Endometrial microvascular endothelial cells (primary cell): ENCODE measurements around the gene GLDN. TPM values are rescaled to one million over a fixed set of nuclear protein-coding genes. Genes with fewer than 3 reads are reported as not detected.

Source experiments
- in situ Hi-C: cut with HindIII; loops from 2 replicates; pipeline ENCODE4 v1.10.0; 2017; ENCODE audit warnings: low sequenced_read_pairs, low pct_unique_long_range_greater_than_20kb; ENCODE audit errors: inconsistent ontology term
- total RNA-seq: library from RNA; depleted of rRNA; stranded (reverse); fragments of >200 nt; gene quantifications from one replicate; pipeline ENCODE4 v1.2.3, GENCODE V29; 2015; ENCODE audit errors: inconsistent ontology term

GLDN gene
- not detected for total RNA-seq

DNA sequence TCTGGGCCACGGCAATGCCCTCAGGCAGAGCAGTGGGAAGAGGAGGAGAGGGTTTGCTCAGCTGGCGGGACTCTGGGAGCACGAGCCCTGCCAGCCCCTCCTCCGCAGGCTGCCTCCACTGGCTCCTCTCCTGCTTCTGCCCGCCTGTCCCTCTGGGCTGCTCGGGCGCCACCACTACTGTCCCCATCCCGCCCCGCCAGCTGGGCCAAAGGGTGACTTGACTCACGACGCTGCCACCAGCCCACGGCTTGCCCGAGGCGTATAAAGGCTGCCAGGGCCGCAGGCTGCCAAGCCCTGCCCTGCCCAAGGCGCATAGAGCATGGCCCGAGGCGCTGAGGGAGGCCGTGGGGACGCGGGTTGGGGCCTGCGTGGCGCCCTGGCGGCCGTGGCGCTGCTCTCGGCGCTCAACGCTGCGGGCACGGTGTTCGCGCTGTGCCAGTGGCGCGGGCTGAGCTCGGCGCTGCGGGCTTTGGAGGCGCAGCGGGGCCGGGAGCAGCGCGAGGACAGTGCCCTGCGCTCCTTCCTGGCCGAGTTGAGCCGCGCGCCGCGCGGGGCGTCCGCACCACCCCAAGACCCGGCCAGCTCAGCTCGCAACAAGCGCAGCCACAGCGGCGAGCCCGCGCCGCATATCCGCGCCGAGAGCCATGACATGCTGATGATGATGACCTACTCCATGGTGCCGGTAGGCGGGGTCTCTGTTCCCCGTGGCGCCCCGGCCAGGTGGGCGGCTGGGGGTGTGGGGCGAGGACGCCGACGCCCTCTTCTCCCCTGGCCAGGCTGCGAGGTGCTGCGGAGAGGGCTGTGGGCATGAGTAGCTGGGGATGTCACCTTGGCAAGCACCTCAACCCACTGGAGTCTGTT lies at the start of gene GLDN:
TSS of gene GLDN (plus strand) at position 290 of the 861 bp plus-strand sequence. CDS start at position 320, 30 bp downstream.
- in situ Hi-C loops: no loop called here

DNA sequence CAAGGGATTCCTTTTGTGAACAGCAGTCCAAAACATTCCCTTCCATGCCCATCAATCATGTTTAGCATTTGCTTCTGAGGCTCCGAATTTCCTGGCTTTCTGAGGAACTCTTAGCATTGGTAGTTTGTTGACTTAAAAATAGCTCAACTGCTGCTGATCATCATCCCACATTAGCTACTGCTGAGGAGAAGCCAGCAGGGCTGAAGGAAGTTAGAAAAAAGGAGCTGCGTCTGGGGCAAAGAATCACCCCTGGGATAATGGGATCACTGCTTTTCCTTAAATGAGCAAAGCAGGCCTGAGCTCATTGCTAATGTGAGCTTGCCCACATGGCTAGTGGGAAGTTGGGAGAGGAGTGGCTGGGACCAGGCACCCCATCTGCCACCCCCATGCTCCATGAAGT lies 42.8 kb upstream of the GLDN start:
- in situ Hi-C loops: no loop called here

DNA sequence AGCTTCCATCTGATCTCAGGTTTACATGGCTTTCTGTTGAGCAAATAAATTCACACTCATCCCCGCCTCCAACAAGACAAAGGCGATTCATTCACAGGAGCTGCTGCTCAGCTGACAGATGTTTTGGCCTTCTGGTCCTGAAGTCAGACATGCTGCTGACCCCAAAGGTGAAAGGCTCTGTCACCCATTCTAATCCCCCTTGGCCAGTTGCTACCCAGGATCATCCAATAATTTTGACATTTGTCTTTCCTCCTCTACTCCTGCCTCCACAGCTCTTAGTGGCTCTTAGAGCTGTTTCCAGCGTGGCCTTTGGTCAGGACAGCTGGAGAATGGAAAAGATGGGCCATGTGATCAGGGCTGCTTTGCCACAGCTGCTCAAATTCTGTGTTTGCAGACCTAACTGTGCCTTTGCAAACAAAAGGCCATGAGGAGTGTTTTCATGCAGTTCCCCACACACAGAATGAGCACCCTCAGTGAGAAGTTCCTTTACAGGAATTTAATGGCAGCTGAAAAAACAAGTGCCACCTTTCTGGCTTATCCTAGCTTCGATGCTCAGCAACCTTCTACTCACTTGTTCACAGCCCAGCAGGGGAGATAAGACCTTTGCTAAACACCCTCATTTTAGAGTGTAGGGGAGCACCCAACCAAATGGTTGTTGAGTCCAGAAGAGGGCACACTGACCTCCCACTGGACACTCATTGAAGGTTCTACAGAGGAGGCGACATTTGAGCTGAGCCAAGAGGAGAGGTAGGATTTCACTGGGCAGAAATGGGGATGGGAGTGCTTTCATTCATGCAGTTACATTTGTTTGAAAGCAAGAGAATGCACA lies 42.1 kb upstream of the GLDN start:
- in situ Hi-C loops: no loop called here

GRCh38 chr15:51302480-51302879 lies 39.0 kb upstream of the GLDN start:
- in situ Hi-C loops: no loop called here

DNA sequence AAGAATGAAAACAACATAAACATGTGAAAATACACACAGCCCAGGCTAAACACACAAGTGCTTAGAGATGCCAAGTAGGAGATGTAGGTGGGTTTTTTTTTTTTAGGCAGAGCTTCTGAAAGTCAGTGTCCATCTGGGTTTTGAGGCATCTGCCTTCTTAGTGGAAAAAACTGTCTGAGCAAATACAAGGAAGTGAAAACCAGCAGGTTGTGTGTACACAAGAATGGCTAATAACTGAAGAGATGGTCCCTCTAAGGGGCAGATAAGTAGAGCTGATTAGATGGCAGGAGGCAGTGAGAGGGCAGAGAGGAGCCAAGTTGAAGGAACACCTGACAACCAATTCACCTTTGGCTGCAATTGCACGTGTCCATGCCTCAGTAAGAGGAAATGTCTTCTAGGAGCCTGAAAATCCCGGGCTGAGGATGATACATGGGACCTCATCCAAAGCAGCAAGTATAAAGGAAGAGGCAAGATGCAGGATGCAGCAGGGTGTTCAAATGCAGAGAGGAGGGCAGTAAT lies 37.9 kb upstream of the GLDN start:
- in situ Hi-C loops: no loop called here

- in situ Hi-C loops: no loop called here
Observed at GRCh38 chr15:51307325-51307724, 34.1 kb upstream of the GLDN start.

- in situ Hi-C loops: no loop called here
Observed at GRCh38 chr15:51307811-51308210, 33.6 kb upstream of the GLDN start.

DNA sequence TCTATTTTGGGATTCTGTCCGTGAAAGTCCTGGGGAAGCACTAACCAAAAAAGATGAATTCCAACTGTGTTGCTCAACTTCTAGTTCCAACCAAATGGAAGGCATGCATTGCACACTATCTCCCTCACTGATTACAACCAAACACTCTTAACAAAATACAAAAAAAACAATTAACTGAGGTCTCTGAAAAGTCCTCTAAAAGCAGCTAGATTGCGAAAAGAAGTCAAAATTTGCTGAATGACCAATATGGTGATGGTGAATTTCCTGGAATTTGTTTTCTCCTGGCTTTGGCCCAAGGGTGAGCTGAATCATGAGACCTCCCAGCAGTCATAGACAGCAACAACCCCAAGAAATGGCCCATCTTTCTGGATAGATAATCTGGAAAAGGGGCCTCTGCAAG lies 31.4 kb upstream of the GLDN start:
- in situ Hi-C loops: no loop called here

DNA sequence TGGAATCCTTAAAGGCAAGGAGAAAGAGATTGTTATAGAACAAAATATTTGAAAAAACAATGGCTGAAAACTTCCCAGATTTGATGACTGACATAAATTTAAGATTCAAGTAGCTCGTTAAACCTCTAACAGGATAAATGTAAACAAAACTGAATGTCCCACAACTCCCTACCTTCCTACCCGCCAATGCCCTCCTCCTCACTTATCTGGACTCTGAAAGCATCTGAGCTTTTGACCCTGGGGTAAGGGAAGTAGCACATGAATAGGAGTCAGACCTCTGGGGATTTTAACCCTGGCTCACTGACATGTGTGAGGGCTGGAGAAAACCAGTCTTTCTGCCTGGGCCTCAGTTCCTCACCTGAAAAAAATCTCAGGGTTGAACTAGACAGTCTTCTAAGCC lies 29.9 kb upstream of the GLDN start:
- in situ Hi-C loops: no loop called here

- in situ Hi-C loops: no loop called here
Observed at GRCh38 chr15:51312166-51313073, 29.0 kb upstream of the GLDN start.

DNA sequence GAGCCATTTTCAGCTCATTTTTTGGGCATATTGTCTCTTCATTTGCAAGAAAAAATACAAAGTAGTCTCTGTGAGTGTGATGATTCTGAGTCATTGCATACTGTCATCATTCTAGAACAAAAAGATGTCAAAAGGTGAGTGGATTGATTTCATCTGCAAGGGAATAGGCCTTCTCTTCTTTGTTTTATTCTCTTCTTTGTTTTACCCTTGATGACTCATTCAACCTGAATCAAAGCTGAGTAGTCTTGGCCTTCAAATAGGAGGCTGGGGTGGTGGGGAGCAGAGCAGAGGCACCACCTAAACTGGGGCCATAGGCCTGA lies 28.4 kb upstream of the GLDN start:
- in situ Hi-C loops: no loop called here

DNA sequence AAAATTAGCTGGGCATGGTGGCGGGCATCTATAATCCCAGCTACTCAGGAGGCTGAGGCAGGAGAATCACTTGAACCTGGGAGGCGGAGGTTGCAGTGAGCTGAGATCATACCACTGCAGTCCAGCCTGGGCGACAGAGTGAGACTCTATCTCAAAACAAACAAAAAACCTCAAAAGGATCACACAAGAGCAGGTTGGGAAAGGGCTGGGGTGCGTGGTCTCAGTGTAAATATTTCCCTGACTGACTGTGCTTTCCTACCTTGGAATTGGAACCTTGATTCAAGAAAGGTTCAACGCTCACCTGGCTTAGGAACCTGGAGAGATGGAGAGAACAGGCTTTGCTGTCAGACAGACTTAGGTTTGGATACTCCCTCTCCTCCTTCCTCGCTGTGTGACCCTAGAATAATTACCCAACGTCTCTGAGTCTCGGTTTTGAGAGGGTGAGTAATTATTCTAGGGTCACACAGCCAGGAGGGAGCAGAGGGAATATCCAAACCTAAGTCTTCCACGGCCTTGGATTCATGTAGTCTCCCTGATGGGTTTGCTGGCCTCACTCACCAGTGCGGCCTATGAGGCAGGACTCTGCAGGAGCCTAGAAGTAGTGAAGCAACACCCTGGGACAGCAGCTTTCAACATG lies 27.7 kb upstream of the GLDN start:
- in situ Hi-C loops: no loop called here

DNA sequence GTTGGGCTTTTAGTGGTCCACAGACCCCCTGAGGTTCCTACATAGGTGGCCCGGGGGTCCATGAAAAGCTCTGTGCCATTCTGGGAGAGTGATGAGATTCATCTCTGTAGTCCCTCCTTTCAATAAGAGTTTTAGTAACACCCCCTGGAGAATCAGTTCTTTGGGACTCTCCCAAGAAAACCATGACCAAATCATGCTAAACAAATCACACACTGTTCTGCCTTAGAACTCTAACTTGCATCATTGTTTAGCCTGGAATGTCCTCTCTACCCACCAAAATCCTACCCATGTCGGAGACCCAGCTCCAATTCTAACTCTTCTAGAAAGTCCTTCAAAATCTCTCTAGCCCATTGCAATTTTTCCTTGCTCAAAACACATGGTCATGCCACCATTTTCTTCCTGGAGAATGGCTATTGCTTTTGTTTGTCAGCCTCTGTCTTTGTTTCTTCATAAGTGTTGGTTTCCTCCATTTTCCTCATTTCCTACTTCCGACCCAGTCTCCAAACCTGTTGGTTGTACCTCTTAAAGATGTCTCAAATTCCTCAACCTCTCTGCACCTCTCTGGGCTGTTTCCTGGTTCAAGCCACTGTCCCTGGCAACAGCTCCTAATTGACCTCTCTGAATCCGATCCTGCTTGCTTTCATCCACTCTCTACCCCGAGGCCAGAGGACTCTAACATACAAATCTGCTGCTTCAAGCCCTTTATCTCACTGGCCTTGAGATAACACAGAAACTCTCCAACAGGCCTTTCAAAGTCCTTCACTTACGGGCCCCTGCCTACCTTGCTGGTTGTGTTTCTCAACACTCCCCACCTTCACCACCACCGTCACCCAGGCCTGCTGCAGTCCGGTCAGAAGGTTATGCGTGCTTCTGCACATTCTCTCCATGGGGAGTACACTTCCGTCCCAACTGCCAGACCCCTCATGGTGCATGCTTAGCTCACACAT lies 26.8 kb upstream of the GLDN start:
- in situ Hi-C loops: no loop called here

DNA sequence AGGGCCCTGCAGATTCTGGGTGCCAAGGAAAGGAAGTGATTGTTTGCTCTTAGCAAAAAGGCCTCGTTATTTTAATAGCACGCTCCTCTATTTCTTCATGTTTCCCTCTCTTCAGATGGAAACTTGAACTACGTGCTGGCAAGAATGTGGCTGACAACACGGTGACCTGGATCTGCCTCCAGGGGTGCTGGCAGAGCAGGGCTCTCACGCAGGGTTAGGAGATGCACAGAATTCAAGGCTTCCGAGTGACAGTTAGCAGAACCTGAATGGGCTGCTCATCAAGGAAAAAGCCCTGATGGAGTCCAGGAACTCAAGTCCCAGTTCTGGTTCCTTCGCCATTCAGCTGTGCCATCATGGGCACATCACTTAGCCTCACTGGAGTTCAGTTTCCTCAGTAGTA lies 25.7 kb upstream of the GLDN start:
- in situ Hi-C loops: no loop called here

DNA sequence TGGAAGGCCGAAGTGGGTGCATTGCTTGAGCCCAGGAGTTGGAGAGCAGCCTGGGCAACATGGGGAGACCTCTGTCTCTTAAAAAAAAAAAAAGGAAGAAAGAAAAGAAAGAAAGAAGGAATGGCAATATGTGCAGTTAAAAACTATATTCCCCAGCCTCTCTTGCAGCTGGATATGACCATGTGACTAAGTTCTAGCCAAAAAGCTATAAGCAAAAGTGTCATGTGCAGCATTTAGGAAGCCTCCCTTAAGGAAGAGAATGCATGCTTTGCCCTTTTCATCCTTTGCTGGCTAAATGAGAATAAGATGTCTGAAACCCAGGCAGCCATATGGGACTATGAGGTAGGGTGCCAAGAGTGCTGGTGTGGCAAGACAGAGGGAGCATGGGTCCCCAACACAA lies 24.8 kb upstream of the GLDN start:
- in situ Hi-C loops: no loop called here

GRCh38 chr15:51318382-51319150 lies 22.9 kb upstream of the GLDN start:
- in situ Hi-C loops: no loop called here

DNA sequence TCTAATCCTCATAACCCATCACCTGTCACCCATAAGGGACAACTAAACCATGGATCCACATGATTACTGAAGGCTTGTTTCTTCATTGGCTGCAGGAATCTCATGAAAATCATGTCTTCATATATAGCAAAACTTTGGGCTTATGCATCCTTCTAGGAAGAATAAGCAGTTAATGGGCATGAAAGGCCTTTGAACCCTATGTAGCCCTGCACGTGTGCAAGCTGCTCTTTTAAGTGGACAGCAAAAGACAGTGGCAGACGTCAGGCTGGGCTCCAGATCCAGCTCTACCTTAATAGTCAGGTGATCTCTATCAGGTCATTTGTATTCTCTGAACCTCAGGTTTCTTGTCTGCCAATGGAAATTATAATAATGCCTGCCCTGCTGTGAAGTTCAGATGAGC lies 21.9 kb upstream of the GLDN start:
- in situ Hi-C loops: no loop called here
